ENCODE measurements around the gene SLC6A17. TPM values are rescaled to one million over a fixed set of nuclear protein-coding genes. Genes with fewer than 3 reads are reported as not detected.
A peak's percentile ranks its signal among the peaks of the same experiment; 100 is the strongest.

Gene SLC6A17
- under 1 TPM; 0.07 TPM for total RNA-seq

GRCh38 chr1:110150330-110151174 lies at the start of gene SLC6A17:
SLC6A17 (plus strand) TSS chr1:110150494; CDS start chr1:110166930, 16,436 bp downstream.
- H3K9me3 Mint-ChIP-seq (ENCODE audit: low read depth) = no peaks in the 10 kb centered on the region
- H3K27me3 Mint-ChIP-seq = peaks cover 45% of the 10 kb centered on the region
- H3K36me3 Mint-ChIP-seq (ENCODE audit: low read depth) = no peaks in the 10 kb centered on the region
- DNase-seq = peak; percentile 78
- no peak within 1 kb of the TSS for H3K27ac Mint-ChIP-seq
- intact Hi-C loops (cut with DNase I, micrococcal nuclease) = no loop called here
- CTCF ChIA-PET = interaction anchor here (0.6 to 0.9 kb wide), 6 partner anchors 16 to 335 kb away, joined by 3 to 5 read pairs (median 4); no protein-coding TSS in a partner anchor
- POLR2A ChIA-PET = no interaction called here
- H3K4me3 Mint-ChIP-seq = no peak within 1 kb of the TSS
- H3K4me1 Mint-ChIP-seq = peaks cover 3% of the 10 kb centered on the region
- ATAC-seq = peak; percentile 93

GRCh38 chr1:110102081-110102480 lies 48.2 kb upstream of the SLC6A17 start:
- Mint-ChIP-seq H3K36me3 (ENCODE audit: low read depth) (no peaks in the 10 kb centered on the region), H3K9me3 (ENCODE audit: low read depth) (no peaks in the 10 kb centered on the region), H3K27me3 (no peaks in the 10 kb centered on the region), H3K4me1 (no peaks in the 10 kb centered on the region), H3K4me3 (no peak overlapping the region), H3K27ac (no peak overlapping the region)
- DNase-seq (no peak), ATAC-seq (no peak)
- ChIA-PET POLR2A (no interaction called here), CTCF (interaction anchor here (0.7 to 13.6 kb wide), 6 partner anchors 12 to 929 kb away, joined by 3 to 191 read pairs (median 30); no protein-coding TSS in a partner anchor)
- intact Hi-C loops (cut with DNase I, micrococcal nuclease) = no loop called here

- peak; percentile 78 for DNase-seq
- H3K4me3 Mint-ChIP-seq = no peak overlapping the region
- H3K27ac Mint-ChIP-seq = no peak overlapping the region
- POLR2A ChIA-PET = no interaction called here
- ATAC-seq = peak; percentile 98
- H3K4me1 Mint-ChIP-seq = no peaks in the 10 kb centered on the region
- H3K36me3 Mint-ChIP-seq (ENCODE audit: low read depth) = no peaks in the 10 kb centered on the region
- H3K27me3 Mint-ChIP-seq = peaks cover 6% of the 10 kb centered on the region
- intact Hi-C loops (cut with DNase I, micrococcal nuclease) = loop anchor here (1.0 kb wide), 3 partner anchors 18 to 77 kb away; no protein-coding TSS in a partner anchor
- no peaks in the 10 kb centered on the region for H3K9me3 Mint-ChIP-seq (ENCODE audit: low read depth)
- CTCF ChIA-PET = interaction anchor here (0.7 to 13.6 kb wide), 21 partner anchors 9 to 242 kb away, joined by 3 to 191 read pairs (median 3); partner anchors contain the start of gene STRIP1
Observed at GRCh38 chr1:110106013-110106941, 44.0 kb upstream of the SLC6A17 start.

- Mint-ChIP-seq H3K9me3 (ENCODE audit: low read depth) (no peaks in the 10 kb centered on the region), H3K27me3 (peaks cover 8% of the 10 kb centered on the region), H3K4me3 (no peak overlapping the region), H3K4me1 (no peaks in the 10 kb centered on the region), H3K27ac (no peak overlapping the region), H3K36me3 (ENCODE audit: low read depth) (no peaks in the 10 kb centered on the region)
- ATAC-seq = no peak
- ChIA-PET POLR2A (no interaction called here), CTCF (interaction anchor here (0.6 to 13.6 kb wide), 4 partner anchors 17 to 1494 kb away, joined by 4 to 191 read pairs (median 66); no protein-coding TSS in a partner anchor)
- intact Hi-C loops (cut with DNase I, micrococcal nuclease) = no loop called here
- DNase-seq = no peak
Observed at GRCh38 chr1:110107867-110108469, 42.3 kb upstream of the SLC6A17 start.

- H3K27me3 Mint-ChIP-seq = peaks cover 8% of the 10 kb centered on the region
- no peak overlapping the region for H3K4me3 Mint-ChIP-seq
- ATAC-seq = no peak
- DNase-seq = no peak
- no peaks in the 10 kb centered on the region for H3K9me3 Mint-ChIP-seq (ENCODE audit: low read depth)
- intact Hi-C loops (cut with DNase I, micrococcal nuclease) = no loop called here
- no peaks in the 10 kb centered on the region for H3K36me3 Mint-ChIP-seq (ENCODE audit: low read depth)
- H3K27ac Mint-ChIP-seq = no peak overlapping the region
- CTCF ChIA-PET = interaction anchor here (1.1 kb wide), 1 partner anchor 15 kb away, joined by 3 read pairs; no protein-coding TSS in a partner anchor
- no peaks in the 10 kb centered on the region for H3K4me1 Mint-ChIP-seq
- POLR2A ChIA-PET = no interaction called here
Observed at GRCh38 chr1:110111081-110111480, 39.2 kb upstream of the SLC6A17 start.

GRCh38 chr1:110112143-110112542 lies 38.2 kb upstream of the SLC6A17 start, which contains the start of gene UBL4B:
UBL4B (plus strand) TSS chr1:110112443; CDS start chr1:110112535, 92 bp downstream.
- ChIA-PET POLR2A (no interaction called here), CTCF (interaction anchor here (1.2 to 6.6 kb wide), 2 partner anchors 15 to 59 kb away, joined by 5 to 40 read pairs; no protein-coding TSS in a partner anchor)
- Mint-ChIP-seq H3K27me3 (peaks cover 14% of the 10 kb centered on the region), H3K4me3 (no peak within 1 kb of the TSS), H3K27ac (no peak within 1 kb of the TSS), H3K9me3 (ENCODE audit: low read depth) (no peaks in the 10 kb centered on the region), H3K4me1 (no peaks in the 10 kb centered on the region), H3K36me3 (ENCODE audit: low read depth) (no peaks in the 10 kb centered on the region)
- ATAC-seq (no peak), DNase-seq (no peak)
- intact Hi-C loops (cut with DNase I, micrococcal nuclease) = no loop called here

GRCh38 chr1:110112656-110113055 lies 37.6 kb upstream of the SLC6A17 start:
- no peak for ATAC-seq
- DNase-seq = no peak
- H3K4me1 Mint-ChIP-seq = no peaks in the 10 kb centered on the region
- H3K27ac Mint-ChIP-seq = no peak overlapping the region
- H3K9me3 Mint-ChIP-seq (ENCODE audit: low read depth) = no peaks in the 10 kb centered on the region
- intact Hi-C loops (cut with DNase I, micrococcal nuclease) = no loop called here
- no peak overlapping the region for H3K4me3 Mint-ChIP-seq
- ChIA-PET CTCF (interaction anchor here (0.7 to 6.6 kb wide), 5 partner anchors 9 to 299 kb away, joined by 3 to 40 read pairs (median 5); no protein-coding TSS in a partner anchor), POLR2A (no interaction called here)
- peaks cover 14% of the 10 kb centered on the region for H3K27me3 Mint-ChIP-seq
- H3K36me3 Mint-ChIP-seq (ENCODE audit: low read depth) = no peaks in the 10 kb centered on the region

- intact Hi-C loops (cut with DNase I, micrococcal nuclease) = no loop called here
- DNase-seq = no peak
- ChIA-PET POLR2A (no interaction called here), CTCF (interaction anchor here (1.1 to 6.6 kb wide), 3 partner anchors 9 to 71 kb away, joined by 3 to 40 read pairs (median 4); no protein-coding TSS in a partner anchor)
- no peak overlapping the region for H3K4me3 Mint-ChIP-seq
- H3K36me3 Mint-ChIP-seq (ENCODE audit: low read depth) = no peaks in the 10 kb centered on the region
- ATAC-seq = no peak
- peaks cover 1% of the 10 kb centered on the region for H3K4me1 Mint-ChIP-seq
- H3K27me3 Mint-ChIP-seq = peaks cover 15% of the 10 kb centered on the region
- H3K27ac Mint-ChIP-seq = no peak overlapping the region
- no peaks in the 10 kb centered on the region for H3K9me3 Mint-ChIP-seq (ENCODE audit: low read depth)
Observed at GRCh38 chr1:110113551-110113950, 36.7 kb upstream of the SLC6A17 start.

GRCh38 chr1:110114173-110114572 lies 36.1 kb upstream of the SLC6A17 start:
- no peak for DNase-seq
- POLR2A ChIA-PET = no interaction called here
- H3K36me3 Mint-ChIP-seq (ENCODE audit: low read depth) = no peaks in the 10 kb centered on the region
- H3K4me1 Mint-ChIP-seq = peaks cover 5% of the 10 kb centered on the region
- no peak overlapping the region for H3K27ac Mint-ChIP-seq
- CTCF ChIA-PET = interaction anchor here (0.7 to 6.6 kb wide), 5 partner anchors 10 to 72 kb away, joined by 3 to 40 read pairs (median 13); no protein-coding TSS in a partner anchor
- ATAC-seq = no peak
- intact Hi-C loops (cut with DNase I, micrococcal nuclease) = no loop called here
- H3K27me3 Mint-ChIP-seq = peaks cover 17% of the 10 kb centered on the region
- no peaks in the 10 kb centered on the region for H3K9me3 Mint-ChIP-seq (ENCODE audit: low read depth)
- no peak overlapping the region for H3K4me3 Mint-ChIP-seq

- ATAC-seq (no peak), DNase-seq (no peak)
- no peak overlapping the region for H3K27ac Mint-ChIP-seq
- H3K4me3 Mint-ChIP-seq = no peak overlapping the region
- peaks cover 13% of the 10 kb centered on the region for H3K27me3 Mint-ChIP-seq
- H3K9me3 Mint-ChIP-seq (ENCODE audit: low read depth) = no peaks in the 10 kb centered on the region
- intact Hi-C loops (cut with DNase I, micrococcal nuclease) = no loop called here
- ChIA-PET CTCF (interaction anchor here (0.7 to 6.6 kb wide), 8 partner anchors 9 to 290 kb away, joined by 3 to 40 read pairs (median 4); no protein-coding TSS in a partner anchor), POLR2A (no interaction called here)
- H3K4me1 Mint-ChIP-seq = peaks cover 5% of the 10 kb centered on the region
- H3K36me3 Mint-ChIP-seq (ENCODE audit: low read depth) = no peaks in the 10 kb centered on the region
Observed at GRCh38 chr1:110114784-110115183, 35.5 kb upstream of the SLC6A17 start.
